ENCODE measurements around the gene HNRNPH1. TPM values are rescaled to one million over a fixed set of nuclear protein-coding genes. Genes with fewer than 3 reads are reported as not detected.
A peak's percentile ranks its signal among the peaks of the same experiment; 100 is the strongest.
"Not testable (repeated sequence)": the region's sequence is repeated elsewhere in the genome, so short reads cannot be mapped to it uniquely, and the experiment has no call there.

Gene HNRNPH1
- total RNA-seq = 430 TPM

- Histone ChIP-seq H3K36me3 (ENCODE audit: control insufficient read depth in 3 of 3, insufficient read depth in 3 of 3, low read length in 3 of 3) (peaks cover 23 to 31% (median 25%) of the 10 kb centered on the region in 3 donors), H3K4me3 (ENCODE audit: low read length in 3 of 3) (peak within 1 kb of the TSS; percentile 82 to 99 (median 99)), H3K9me3 (ENCODE audit: control insufficient read depth in 3 of 3, low read length in 3 of 3) (no peaks in the 10 kb centered on the region), H3K27ac (ENCODE audit: low read depth, low read length) (peak within 1 kb of the TSS; percentile 100), H3K27me3 (ENCODE audit: control insufficient read depth in 3 of 3, insufficient read depth in 3 of 3, low read length in 3 of 3) (no peaks in the 10 kb centered on the region), H3K4me1 (ENCODE audit: control insufficient read depth in 3 of 3, insufficient read depth in 3 of 3, low read length in 3 of 3) (peaks cover 39 to 44% (median 44%) of the 10 kb centered on the region in 3 donors), H3K9ac (ENCODE audit: low read depth in 1 of 3, low read length in 3 of 3) (peak within 1 kb of the TSS; percentile 96 to 100 (median 100))
Observed at GRCh38 chr5:179623003-179623905, at the start of gene HNRNPH1. Gene HNRNPH1, minus strand, starts transcription at chr5:179623671. Its CDS starts 538 bp downstream, at chr5:179623133.

- Histone ChIP-seq H3K4me1 (ENCODE audit: control insufficient read depth in 3 of 3, insufficient read depth in 3 of 3, low read length in 3 of 3) (no peaks in the 10 kb centered on the region), H3K27ac (ENCODE audit: low read depth, low read length) (no peak overlapping the region), H3K9ac (ENCODE audit: low read depth in 1 of 3, low read length in 3 of 3) (no peak overlapping the region), H3K27me3 (ENCODE audit: control insufficient read depth in 3 of 3, insufficient read depth in 3 of 3, low read length in 3 of 3) (no peaks in the 10 kb centered on the region), H3K36me3 (ENCODE audit: control insufficient read depth in 3 of 3, insufficient read depth in 3 of 3, low read length in 3 of 3) (peaks cover 2 to 5% (median 4%) of the 10 kb centered on the region in 3 donors), H3K4me3 (ENCODE audit: low read length in 3 of 3) (no peak overlapping the region), H3K9me3 (ENCODE audit: control insufficient read depth in 3 of 3, low read length in 3 of 3) (no peaks in the 10 kb centered on the region)
Observed at GRCh38 chr5:179668391-179668790, 44.9 kb upstream of the HNRNPH1 start.

- not testable (repeated sequence) for H3K4me3 ChIP-seq (ENCODE audit: low read length in 3 of 3); H3K9me3 ChIP-seq (ENCODE audit: control insufficient read depth in 3 of 3, low read length in 3 of 3); H3K36me3 ChIP-seq (ENCODE audit: control insufficient read depth in 3 of 3, insufficient read depth in 3 of 3, low read length in 3 of 3); H3K9ac ChIP-seq (ENCODE audit: low read depth in 1 of 3, low read length in 3 of 3); H3K27ac ChIP-seq (ENCODE audit: low read depth, low read length); H3K4me1 ChIP-seq (ENCODE audit: control insufficient read depth in 3 of 3, insufficient read depth in 3 of 3, low read length in 3 of 3); H3K27me3 ChIP-seq (ENCODE audit: control insufficient read depth in 3 of 3, insufficient read depth in 3 of 3, low read length in 3 of 3)
Observed at GRCh38 chr5:179661647-179662046, 38.2 kb upstream of the HNRNPH1 start.

- not testable (repeated sequence) for H3K27me3 ChIP-seq (ENCODE audit: control insufficient read depth in 3 of 3, insufficient read depth in 3 of 3, low read length in 3 of 3); H3K27ac ChIP-seq (ENCODE audit: low read depth, low read length); H3K4me1 ChIP-seq (ENCODE audit: control insufficient read depth in 3 of 3, insufficient read depth in 3 of 3, low read length in 3 of 3); H3K36me3 ChIP-seq (ENCODE audit: control insufficient read depth in 3 of 3, insufficient read depth in 3 of 3, low read length in 3 of 3); H3K9me3 ChIP-seq (ENCODE audit: control insufficient read depth in 3 of 3, low read length in 3 of 3)
- H3K9ac ChIP-seq (ENCODE audit: low read depth in 1 of 3, low read length in 3 of 3) = peak overlapping the region; percentile 71 to 74 (median 71)
- H3K4me3 ChIP-seq (ENCODE audit: low read length in 3 of 3) = peak overlapping the region; percentile 58 to 79 (median 76)
Observed at GRCh38 chr5:179658179-179658856, 34.8 kb upstream of the HNRNPH1 start.

GRCh38 chr5:179657302-179658178 is 34.1 kb upstream of the HNRNPH1 start:
- not testable (repeated sequence) for H3K9me3 ChIP-seq (ENCODE audit: control insufficient read depth in 3 of 3, low read length in 3 of 3); H3K4me1 ChIP-seq (ENCODE audit: control insufficient read depth in 3 of 3, insufficient read depth in 3 of 3, low read length in 3 of 3); H3K27ac ChIP-seq (ENCODE audit: low read depth, low read length); H3K27me3 ChIP-seq (ENCODE audit: control insufficient read depth in 3 of 3, insufficient read depth in 3 of 3, low read length in 3 of 3); H3K9ac ChIP-seq (ENCODE audit: low read depth in 1 of 3, low read length in 3 of 3); H3K36me3 ChIP-seq (ENCODE audit: control insufficient read depth in 3 of 3, insufficient read depth in 3 of 3, low read length in 3 of 3); H3K4me3 ChIP-seq (ENCODE audit: low read length in 3 of 3)

- H3K9ac ChIP-seq (ENCODE audit: low read depth in 1 of 3, low read length in 3 of 3); H3K27ac ChIP-seq (ENCODE audit: low read depth, low read length); H3K4me3 ChIP-seq (ENCODE audit: low read length in 3 of 3); H3K27me3 ChIP-seq (ENCODE audit: control insufficient read depth in 3 of 3, insufficient read depth in 3 of 3, low read length in 3 of 3); H3K36me3 ChIP-seq (ENCODE audit: control insufficient read depth in 3 of 3, insufficient read depth in 3 of 3, low read length in 3 of 3); H3K4me1 ChIP-seq (ENCODE audit: control insufficient read depth in 3 of 3, insufficient read depth in 3 of 3, low read length in 3 of 3); H3K9me3 ChIP-seq (ENCODE audit: control insufficient read depth in 3 of 3, low read length in 3 of 3): not testable (repeated sequence)
Observed at GRCh38 chr5:179653135-179653534, 29.7 kb upstream of the HNRNPH1 start.

- not testable (repeated sequence) for H3K9ac ChIP-seq (ENCODE audit: low read depth in 1 of 3, low read length in 3 of 3); H3K27ac ChIP-seq (ENCODE audit: low read depth, low read length); H3K27me3 ChIP-seq (ENCODE audit: control insufficient read depth in 3 of 3, insufficient read depth in 3 of 3, low read length in 3 of 3); H3K4me1 ChIP-seq (ENCODE audit: control insufficient read depth in 3 of 3, insufficient read depth in 3 of 3, low read length in 3 of 3); H3K4me3 ChIP-seq (ENCODE audit: low read length in 3 of 3); H3K9me3 ChIP-seq (ENCODE audit: control insufficient read depth in 3 of 3, low read length in 3 of 3); H3K36me3 ChIP-seq (ENCODE audit: control insufficient read depth in 3 of 3, insufficient read depth in 3 of 3, low read length in 3 of 3)
Observed at GRCh38 chr5:179650245-179650644, 26.8 kb upstream of the HNRNPH1 start.

GRCh38 chr5:179649166-179649703 is 25.8 kb upstream of the HNRNPH1 start:
- H3K36me3 ChIP-seq (ENCODE audit: control insufficient read depth in 3 of 3, insufficient read depth in 3 of 3, low read length in 3 of 3); H3K27ac ChIP-seq (ENCODE audit: low read depth, low read length); H3K27me3 ChIP-seq (ENCODE audit: control insufficient read depth in 3 of 3, insufficient read depth in 3 of 3, low read length in 3 of 3); H3K9ac ChIP-seq (ENCODE audit: low read depth in 1 of 3, low read length in 3 of 3); H3K9me3 ChIP-seq (ENCODE audit: control insufficient read depth in 3 of 3, low read length in 3 of 3); H3K4me3 ChIP-seq (ENCODE audit: low read length in 3 of 3); H3K4me1 ChIP-seq (ENCODE audit: control insufficient read depth in 3 of 3, insufficient read depth in 3 of 3, low read length in 3 of 3): not testable (repeated sequence)

- Histone ChIP-seq H3K27me3 (ENCODE audit: control insufficient read depth in 3 of 3, insufficient read depth in 3 of 3, low read length in 3 of 3) (no peaks in the 10 kb centered on the region), H3K27ac (ENCODE audit: low read depth, low read length) (no peak overlapping the region), H3K36me3 (ENCODE audit: control insufficient read depth in 3 of 3, insufficient read depth in 3 of 3, low read length in 3 of 3) (no peaks in the 10 kb centered on the region), H3K4me1 (ENCODE audit: control insufficient read depth in 3 of 3, insufficient read depth in 3 of 3, low read length in 3 of 3) (no peaks in the 10 kb centered on the region), H3K9me3 (ENCODE audit: control insufficient read depth in 3 of 3, low read length in 3 of 3) (no peaks in the 10 kb centered on the region), H3K9ac (ENCODE audit: low read depth in 1 of 3, low read length in 3 of 3) (no peak overlapping the region), H3K4me3 (ENCODE audit: low read length in 3 of 3) (no peak overlapping the region)
Observed at GRCh38 chr5:179648410-179648809, 24.9 kb upstream of the HNRNPH1 start.
